Gastrocnemius medialis (tissue), 4 donors: ENCODE measurements around the gene CCDC13. TPM values are rescaled to one million over a fixed set of nuclear protein-coding genes. Genes with fewer than 3 reads are reported as not detected.

ENCODE experiments used
- ATAC-seq, 2 donors: fragments of 150-250 bp; one replicate each; pipeline ENCODE4 v1.9.1; 2016
- DNase-seq, 2 donors: peaks; one replicate each; pipeline ENCODE4 v3.0.0-alpha.2; 2019
- H3K27ac ChIP-seq, 4 donors: fragments of 200-600 bp; sonication (generic); 1 replicate in 1 of 4; 2 replicates in 3 of 4; pipeline ENCODE4 v1.5.1; 2016 to 2018; ENCODE audit warnings: mild to moderate bottlenecking in 2 of 4, moderate library complexity in 1 of 4
- H3K27me3 ChIP-seq, 3 donors: fragments of 200-600 bp; sonication (generic) in 2 of 3; 1 replicate in 1 of 3; 2 replicates in 2 of 3; pipeline versions ENCODE4 v1.5.1 to v1.6.0; 2016 to 2019; ENCODE audit warnings: mild to moderate bottlenecking in 1 of 3, moderate library complexity in 1 of 3
- H3K36me3 ChIP-seq, 2 donors: fragments of 200-600 bp; sonication (generic) in 1 of 2; one replicate each; pipeline ENCODE4 v1.5.1; 2017 to 2018
- H3K4me1 ChIP-seq, 2 donors: fragments of 200-600 bp; sonication (generic) in 1 of 2; one replicate each; pipeline ENCODE4 v1.5.1; 2016 to 2017; ENCODE audit warnings: mild to moderate bottlenecking in 2 of 2
- H3K4me3 ChIP-seq, 4 donors: fragments of 200-600 bp; sonication (generic) in 3 of 4; 1 replicate in 1 of 4; 2 replicates in 3 of 4; pipeline ENCODE4 v1.5.1; 2016 to 2019; ENCODE audit warnings: mild to moderate bottlenecking in 2 of 4
- H3K9me3 ChIP-seq, 3 donors: fragments of 200-600 bp; sonication (generic) in 2 of 3; 1 replicate in 1 of 3; 2 replicates in 2 of 3; pipeline ENCODE4 v1.5.1; 2016 to 2019
- CTCF ChIP-seq, 5 experiments: fragments of 450-650 bp in 3 of 5; fragments of 200-600 bp in 2 of 5; sonication (generic) in 2 of 5; IDR thresholded peaks in 4 of 5; conservative IDR thresholded peaks in 1 of 5; 1 replicate in 4 of 5; 2 replicates in 1 of 5; pipeline ENCODE4 v1.5.1; 2016 to 2019; ENCODE audit warnings: antibody characterized with exemption in 5 of 5, mild to moderate bottlenecking in 3 of 5, moderate library complexity in 3 of 5
- POLR2A ChIP-seq, 2 donors: fragments of 450-650 bp; IDR thresholded peaks; one replicate each; pipeline ENCODE4 v1.6.1; 2017; ENCODE audit warnings: antibody characterized with exemption in 2 of 2, mild to moderate bottlenecking in 2 of 2, moderate library complexity in 2 of 2
- in situ Hi-C, 4 donors: fragments of 200-750 bp; cut with MboI; loops; one replicate each; pipeline versions ENCODE4 v1.15.0 to v1.8.0; 2017; ENCODE audit warnings: low sequenced_read_pairs in 4 of 4
- intact Hi-C: fragments of 100-400 bp; cut with DNase I; formaldehyde crosslinking; loops from one replicate; pipeline ENCODE4 v1.15.1; 2023; ENCODE audit warnings: low total_unique reads
- total RNA-seq, 4 donors: library from RNA; depleted of rRNA; stranded (reverse); fragments of >200 nt; gene quantifications; one replicate each; pipeline versions ENCODE4 v1.1.0 to v1.2.3, GENCODE V29; 2016

CCDC13 gene
- total RNA-seq, 4 donors from 2014 or later = 0.12 to 1.5 (median 1.1) TPM

GRCh38 chr3:42725454-42725853, 47.6 kb downstream of the CCDC13 start:
- ATAC-seq (no peak), DNase-seq (no peak)
- no peak overlapping the region for H3K4me3 ChIP-seq
- TF ChIP-seq POLR2A (IDR thresholded peaks at IDR 0.05) (no peak), CTCF (IDR thresholded peaks at IDR 0.05 in 4 of 5, conservative IDR thresholded peaks at IDR 0.05 in 1 of 5) (no peak)
- no peaks in the 10 kb centered on the region for H3K27me3 ChIP-seq
- intact Hi-C loops (no loop called here), in situ Hi-C loops (loop anchor here in 1 of 4 donors (25.0 kb wide), 1 partner anchor 138 kb away; the partner anchor contains the start of genes SEC22C and SS18L2)
- peak overlapping the region in 1 of 4 donors; percentile 35 for H3K27ac ChIP-seq
- H3K4me1 ChIP-seq = peaks cover 48 to 52% of the 10 kb centered on the region in 2 donors
- H3K9me3 ChIP-seq = no peaks in the 10 kb centered on the region
- H3K36me3 ChIP-seq = no peaks in the 10 kb centered on the region

- TF ChIP-seq POLR2A (IDR thresholded peaks at IDR 0.05) (no peak), CTCF (IDR thresholded peaks at IDR 0.05 in 4 of 5, conservative IDR thresholded peaks at IDR 0.05 in 1 of 5) (no peak)
- peak overlapping the region; percentile 69 to 77 (median 74) for H3K27ac ChIP-seq
- intact Hi-C loops = no loop called here
- no peak overlapping the region for H3K4me3 ChIP-seq
- H3K36me3 ChIP-seq = no peaks in the 10 kb centered on the region
- in situ Hi-C loops = no loop called here
- H3K27me3 ChIP-seq = no peaks in the 10 kb centered on the region
- H3K9me3 ChIP-seq = no peaks in the 10 kb centered on the region
- peaks cover 28 to 39% of the 10 kb centered on the region in 2 donors for H3K4me1 ChIP-seq
- no peak for ATAC-seq
- DNase-seq = no peak
These were observed 49.8 kb downstream of the CCDC13 start for GRCh38 chr3:42723219-42723618.

Other genes starting within 250 kb of the CCDC13 start
- gene SEC22C, start 191.3 kb downstream of the CCDC13 start, total RNA-seq = 10 to 100 TPM; 35.5 to 54.6 (median 40.6) TPM
- 10 to 100 TPM; 12.0 to 30.0 (median 15.5) TPM for gene SS18L2, start 182.4 kb downstream of the CCDC13 start, total RNA-seq
- gene NKTR, start 172.6 kb downstream of the CCDC13 start, total RNA-seq = 10 to 100 TPM; 10.0 to 56.6 (median 13.6) TPM
- gene ZBTB47, start 119.6 kb downstream of the CCDC13 start, total RNA-seq = 100 to 1,000 TPM; 141 to 256 (median 167) TPM
- gene KLHL40, start 87.7 kb downstream of the CCDC13 start, total RNA-seq = 100 to 1,000 TPM; 197 to 682 (median 397) TPM
- gene HHATL, start 70.5 kb downstream of the CCDC13 start, total RNA-seq = 100 to 1,000 TPM in 2 of 4 donors, 10 to 100 TPM in 2; 78.0 to 309 (median 164) TPM
- 100 to 1,000 TPM; 123 to 156 (median 139) TPM for gene HIGD1A, start 31.2 kb upstream of the CCDC13 start, total RNA-seq
- gene ACKR2, start 36.2 kb upstream of the CCDC13 start, total RNA-seq = 1 to 10 TPM in 1 of 4 donors, under 1 TPM in 2, not detected in 1; 0.23 to 1.1 (median 0.51) TPM
- gene CYP8B1, start 102.6 kb upstream of the CCDC13 start, total RNA-seq = under 1 TPM in 2 of 4 donors, not detected in 2; 0.62 to 0.93 TPM
- 1 to 10 TPM in 1 of 4 donors, under 1 TPM in 3; 0.19 to 2.1 (median 0.55) TPM for gene ZNF662, start 132.9 kb upstream of the CCDC13 start, total RNA-seq
- 1 to 10 TPM in 2 of 4 donors, under 1 TPM in 2; 0.52 to 6.8 (median 0.87) TPM for gene GASK1A, start 206.1 kb upstream of the CCDC13 start, total RNA-seq